Ovary (tissue), 3 donors: Measurements from ENCODE around the gene SLC25A38.

ENCODE experiments used
- CTCF ChIP-seq, 3 donors: fragments of 450-650 bp in 2 of 3; fragments of 200-600 bp in 1 of 3; IDR thresholded peaks; one replicate each; pipeline versions ENCODE4 v1.5.1 to v1.8.0; 2016 to 2022; ENCODE audit warnings: antibody characterized with exemption in 3 of 3, mild to moderate bottlenecking in 1 of 3
- EP300 ChIP-seq: sonication (generic); formaldehyde crosslinking; IDR thresholded peaks from one replicate; pipeline ENCODE4 v1.6.1; 2017; ENCODE audit warnings: antibody characterized with exemption
- POLR2A ChIP-seq: fragments of 450-650 bp; IDR thresholded peaks from one replicate; pipeline ENCODE4 v1.6.1; 2017; ENCODE audit warnings: antibody characterized with exemption, mild to moderate bottlenecking, moderate library complexity
- donor health status: DM: no; HTN: no; CAD: no.

GRCh38 chr3:39427506-39427905, 44.3 kb downstream of the SLC25A38 start:
- TF ChIP-seq CTCF (IDR thresholded peaks at IDR 0.05) (no peak), POLR2A (no peak), EP300 (no peak)
